Measurements from ENCODE around the gene PCNX3.

- TF ChIP-seq, protein P1, sequence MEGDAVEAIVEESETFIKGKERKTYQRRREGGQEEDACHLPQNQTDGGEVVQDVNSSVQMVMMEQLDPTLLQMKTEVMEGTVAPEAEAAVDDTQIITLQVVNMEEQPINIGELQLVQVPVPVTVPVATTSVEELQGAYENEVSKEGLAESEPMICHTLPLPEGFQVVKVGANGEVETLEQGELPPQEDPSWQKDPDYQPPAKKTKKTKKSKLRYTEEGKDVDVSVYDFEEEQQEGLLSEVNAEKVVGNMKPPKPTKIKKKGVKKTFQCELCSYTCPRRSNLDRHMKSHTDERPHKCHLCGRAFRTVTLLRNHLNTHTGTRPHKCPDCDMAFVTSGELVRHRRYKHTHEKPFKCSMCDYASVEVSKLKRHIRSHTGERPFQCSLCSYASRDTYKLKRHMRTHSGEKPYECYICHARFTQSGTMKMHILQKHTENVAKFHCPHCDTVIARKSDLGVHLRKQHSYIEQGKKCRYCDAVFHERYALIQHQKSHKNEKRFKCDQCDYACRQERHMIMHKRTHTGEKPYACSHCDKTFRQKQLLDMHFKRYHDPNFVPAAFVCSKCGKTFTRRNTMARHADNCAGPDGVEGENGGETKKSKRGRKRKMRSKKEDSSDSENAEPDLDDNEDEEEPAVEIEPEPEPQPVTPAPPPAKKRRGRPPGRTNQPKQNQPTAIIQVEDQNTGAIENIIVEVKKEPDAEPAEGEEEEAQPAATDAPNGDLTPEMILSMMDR (IDR thresholded peaks at IDR 0.05), result no peak
- no peak for TF ChIP-seq POLR2A (IDR thresholded peaks at IDR 0.05)
Measured at GRCh38 chr11:65643971-65644370, 28.4 kb downstream of the PCNX3 start.

Data from body of pancreas (tissue), 4 donors.